Right ventricle myocardium inferior (tissue), 1 donor: ENCODE measurements around the gene ADAMTS2. TPM values are rescaled to one million over a fixed set of nuclear protein-coding genes. Genes with fewer than 3 reads are reported as not detected.

Experiments used
- ATAC-seq: fragments of 200-7000 bp; cut with Tn5 transposase; one replicate; pipeline ENCODE4 v1.9.1; 2020; ENCODE audit warnings: mild to moderate bottlenecking, moderate library complexity
- DNase-seq: peaks from one replicate; pipeline ENCODE4 v3.0.0; 2021; ENCODE audit errors: missing footprints
- intact Hi-C: fragments of 100-400 bp; cut with DNase I; formaldehyde crosslinking; loops from one replicate; pipeline ENCODE4 v1.11.0; 2022
- total RNA-seq: library from RNA; stranded (reverse); fragmentation: NEBNext Ultra II Directional; extraction: Animal tissue kit (Norgen Biotek cat#: 25700); gene quantifications from one replicate; pipeline ENCODE4 v1.2.1, GENCODE V29; 2021
- donor health status: DM: no; HTN: yes; CAD: no; lungs with severe emphysema.

The ADAMTS2 gene
- total RNA-seq, 1 donor from 2014 or later, result 3.7 TPM

GRCh38 chr5:179124853-179125788, 220.1 kb downstream of the ADAMTS2 start:
- ATAC-seq (no peak), DNase-seq (no peak)
- intact Hi-C loops, result no loop called here

GRCh38 chr5:179124273-179124852, 220.9 kb downstream of the ADAMTS2 start:
- ATAC-seq (no peak), DNase-seq (no peak)
- intact Hi-C loops, result no loop called here

GRCh38 chr5:179123491-179124272, 221.6 kb downstream of the ADAMTS2 start:
- DNase-seq, result no peak
- no peak for ATAC-seq
- intact Hi-C loops, result no loop called here

GRCh38 chr5:179123109-179123426, 222.2 kb downstream of the ADAMTS2 start:
- no peak for DNase-seq
- no peak for ATAC-seq
- intact Hi-C loops, result no loop called here

GRCh38 chr5:179122411-179123108, 222.7 kb downstream of the ADAMTS2 start:
- no peak for ATAC-seq
- no peak for DNase-seq
- intact Hi-C loops, result no loop called here

GRCh38 chr5:179121667-179122111, 223.6 kb downstream of the ADAMTS2 start:
- intact Hi-C loops, result no loop called here
- DNase-seq, result no peak

GRCh38 chr5:179120951-179121666, 224.2 kb downstream of the ADAMTS2 start:
- ATAC-seq (no peak), DNase-seq (no peak)
- intact Hi-C loops, result no loop called here

More at GRCh38 chr5:179121667-179122111, 223.6 kb downstream of the ADAMTS2 start:
- no peak for ATAC-seq

- ATAC-seq (no peak), DNase-seq (no peak)
- intact Hi-C loops, result no loop called here
Measured at GRCh38 chr5:179120421-179120861, 224.8 kb downstream of the ADAMTS2 start.

- intact Hi-C loops, result no loop called here
- DNase-seq (no peak), ATAC-seq (no peak)
Measured at GRCh38 chr5:179119415-179120170, 225.7 kb downstream of the ADAMTS2 start.

- ATAC-seq (no peak), DNase-seq (no peak)
- intact Hi-C loops, result no loop called here
Measured at GRCh38 chr5:179118756-179119414, 226.4 kb downstream of the ADAMTS2 start.

GRCh38 chr5:179118338-179118737, 226.9 kb downstream of the ADAMTS2 start:
- DNase-seq (no peak), ATAC-seq (no peak)
- intact Hi-C loops, result no loop called here

GRCh38 chr5:179115845-179116524, 229.3 kb downstream of the ADAMTS2 start:
- intact Hi-C loops, result no loop called here
- ATAC-seq (no peak), DNase-seq (no peak)

GRCh38 chr5:179115307-179115706, 230.0 kb downstream of the ADAMTS2 start:
- DNase-seq, result no peak
- intact Hi-C loops, result no loop called here
- ATAC-seq, result no peak

- no peak for ATAC-seq
- no peak for DNase-seq
- intact Hi-C loops, result no loop called here
Measured at GRCh38 chr5:179114756-179115155, 230.5 kb downstream of the ADAMTS2 start.

GRCh38 chr5:179113945-179114641, 231.2 kb downstream of the ADAMTS2 start:
- DNase-seq (no peak), ATAC-seq (no peak)
- intact Hi-C loops, result no loop called here

GRCh38 chr5:179113143-179113530, 232.1 kb downstream of the ADAMTS2 start:
- DNase-seq, result no peak
- intact Hi-C loops, result no loop called here
- no peak for ATAC-seq
